Skin epidermis (tissue), 12 donors: Measurements from ENCODE around the gene SPECC1.

Source experiments
- H3K27ac ChIP-seq, 21 experiments: fragments of 200-600 bp; sonication (generic) in 11 of 21; one replicate each; pipeline ENCODE4 v1.5.0; 2020; ENCODE audit warnings: mild to moderate bottlenecking in 3 of 21, inconsistent platforms in 2 of 21, moderate library complexity in 2 of 21
- H3K4me3 ChIP-seq, 7 experiments: fragments of 200-600 bp; sonication (generic) in 2 of 7; one replicate each; pipeline ENCODE4 v1.5.0; 2020; ENCODE audit warnings: inconsistent platforms in 2 of 7, mild to moderate bottlenecking in 2 of 7, moderate library complexity in 1 of 7

SPECC1 gene

GRCh38 chr17:20118280-20118679, 109.1 kb downstream of the SPECC1 start:
- Histone ChIP-seq H3K27ac (no peak overlapping the region), H3K4me3 (no peak overlapping the region)

GRCh38 chr17:20120836-20121235, 111.7 kb downstream of the SPECC1 start:
- Histone ChIP-seq H3K4me3 (no peak overlapping the region), H3K27ac (no peak overlapping the region)

- no peak overlapping the region for H3K4me3 ChIP-seq
- H3K27ac ChIP-seq, result no peak overlapping the region
Measured at GRCh38 chr17:20121359-20122253, 112.4 kb downstream of the SPECC1 start.

DNA sequence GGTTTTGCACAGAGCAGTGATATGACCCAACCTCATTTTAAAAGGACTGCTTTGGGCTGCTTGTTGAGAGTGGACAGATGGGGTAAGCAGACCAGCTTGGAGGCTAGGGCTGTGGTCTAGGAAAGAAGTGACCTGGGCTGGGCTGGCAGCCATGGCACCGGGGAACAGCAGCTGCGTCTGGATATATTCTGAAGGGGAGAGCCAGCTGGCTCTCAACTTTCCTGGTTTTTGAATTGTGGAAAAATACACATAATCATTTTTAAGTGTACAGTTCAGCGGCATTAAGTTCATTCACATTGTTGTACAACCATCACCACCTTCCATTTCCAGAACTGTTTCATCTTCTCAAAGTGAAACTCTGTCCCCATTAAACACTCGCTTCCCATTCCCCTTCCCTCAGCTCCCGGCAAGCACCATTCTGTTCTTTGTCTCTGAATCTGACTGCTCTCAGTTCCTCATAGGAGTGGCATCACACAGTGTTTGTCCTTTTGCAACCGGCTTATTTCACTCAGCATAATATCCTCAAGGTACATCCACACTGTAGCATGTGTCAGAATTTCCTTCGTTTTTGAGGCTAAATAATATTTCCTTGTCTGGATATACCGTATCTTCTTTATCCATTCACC, 113.2 kb downstream of the SPECC1 start:
- no peak overlapping the region for H3K4me3 ChIP-seq
- no peak overlapping the region for H3K27ac ChIP-seq

DNA sequence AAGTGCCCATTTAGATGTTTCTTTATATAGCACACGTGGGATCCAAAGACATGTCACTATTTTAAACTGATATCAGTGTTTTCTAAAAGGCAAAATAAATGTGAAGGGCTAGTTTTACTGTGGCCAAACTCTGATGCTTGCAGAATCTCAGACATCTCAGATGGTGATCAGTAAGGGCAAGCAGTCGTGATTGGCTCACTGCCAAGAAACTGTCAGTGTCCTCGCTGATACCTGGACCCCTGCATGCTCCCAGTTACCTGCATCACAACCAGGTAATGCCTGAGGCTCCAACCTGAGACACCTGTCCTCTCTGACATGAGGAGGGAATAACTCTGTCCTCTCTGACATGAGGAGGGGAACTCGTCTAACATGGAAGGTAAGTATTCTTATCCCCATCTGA, 114.0 kb downstream of the SPECC1 start:
- Histone ChIP-seq H3K4me3 (no peak overlapping the region), H3K27ac (no peak overlapping the region)

- Histone ChIP-seq H3K27ac (no peak overlapping the region), H3K4me3 (no peak overlapping the region)
Measured at GRCh38 chr17:20125724-20126123, 116.6 kb downstream of the SPECC1 start.

DNA sequence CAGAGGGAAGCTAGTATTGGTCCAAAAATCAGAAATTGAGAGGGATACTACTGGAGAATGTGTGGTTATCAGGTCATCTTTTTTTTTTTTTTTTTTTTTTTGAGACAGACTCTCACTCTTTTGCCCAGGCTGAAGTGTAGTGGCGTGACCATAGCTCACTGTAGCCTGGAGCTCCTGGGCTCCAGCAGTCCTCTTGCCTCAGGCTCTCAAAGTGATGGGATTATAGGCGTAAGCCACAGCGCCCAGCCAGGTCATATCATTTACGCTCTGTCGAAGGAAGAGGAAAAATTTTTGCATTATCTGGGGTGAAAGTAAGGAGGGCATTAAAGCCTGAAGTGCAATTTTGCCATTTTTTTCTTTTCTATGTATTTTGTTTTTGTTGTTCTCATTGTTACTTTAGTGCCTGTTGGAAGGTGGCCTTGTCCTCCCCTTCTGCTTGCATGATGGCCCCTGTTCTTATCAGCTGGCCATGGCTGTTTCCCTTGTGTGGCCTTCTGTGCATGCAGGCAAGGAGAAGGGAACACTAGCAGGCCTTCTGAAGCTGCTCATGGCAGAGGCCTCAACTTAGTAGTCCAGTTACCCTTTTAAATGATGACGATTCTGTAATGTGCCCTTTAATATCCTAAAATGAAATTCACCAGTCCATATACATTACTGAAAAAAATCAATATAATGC, 118.3 kb downstream of the SPECC1 start:
- no peak overlapping the region for H3K4me3 ChIP-seq
- H3K27ac ChIP-seq, result no peak overlapping the region

GRCh38 chr17:20128036-20128667, 119.0 kb downstream of the SPECC1 start:
- H3K4me3 ChIP-seq, result no peak overlapping the region
- no peak overlapping the region for H3K27ac ChIP-seq

GRCh38 chr17:20133517-20133916, 124.4 kb downstream of the SPECC1 start:
- no peak overlapping the region for H3K27ac ChIP-seq

GRCh38 chr17:20141198-20141972, 132.2 kb downstream of the SPECC1 start:
- Histone ChIP-seq H3K27ac (no peak overlapping the region), H3K4me3 (no peak overlapping the region)

More at GRCh38 chr17:20133517-20133916, 124.4 kb downstream of the SPECC1 start:
- H3K4me3 ChIP-seq, result no peak overlapping the region

GRCh38 chr17:20142268-20142667, 133.1 kb downstream of the SPECC1 start:
- Histone ChIP-seq H3K27ac (no peak overlapping the region), H3K4me3 (no peak overlapping the region)

DNA sequence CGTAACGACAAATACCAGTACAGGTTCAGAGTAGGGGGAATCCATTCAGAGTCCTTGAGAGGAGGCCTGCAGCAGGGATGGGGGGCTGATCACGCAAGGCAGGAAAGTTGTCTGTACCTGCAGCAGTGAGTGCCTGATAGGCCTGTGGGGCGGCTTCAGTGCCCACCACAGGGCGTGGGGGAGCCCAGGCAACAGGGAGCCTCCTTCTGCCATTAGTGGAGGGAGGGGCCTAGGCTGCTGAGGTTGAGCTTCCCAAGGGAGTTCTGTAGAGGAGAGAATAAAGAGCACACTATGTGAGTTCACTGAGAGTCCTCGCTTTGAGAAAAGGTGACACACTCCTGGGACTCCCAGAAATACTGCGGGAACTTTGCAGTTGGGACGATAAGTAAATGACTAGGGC, 134.6 kb downstream of the SPECC1 start:
- Histone ChIP-seq H3K4me3 (no peak overlapping the region), H3K27ac (no peak overlapping the region)

GRCh38 chr17:20145567-20145966, 136.4 kb downstream of the SPECC1 start:
- H3K4me3 ChIP-seq, result no peak overlapping the region

DNA sequence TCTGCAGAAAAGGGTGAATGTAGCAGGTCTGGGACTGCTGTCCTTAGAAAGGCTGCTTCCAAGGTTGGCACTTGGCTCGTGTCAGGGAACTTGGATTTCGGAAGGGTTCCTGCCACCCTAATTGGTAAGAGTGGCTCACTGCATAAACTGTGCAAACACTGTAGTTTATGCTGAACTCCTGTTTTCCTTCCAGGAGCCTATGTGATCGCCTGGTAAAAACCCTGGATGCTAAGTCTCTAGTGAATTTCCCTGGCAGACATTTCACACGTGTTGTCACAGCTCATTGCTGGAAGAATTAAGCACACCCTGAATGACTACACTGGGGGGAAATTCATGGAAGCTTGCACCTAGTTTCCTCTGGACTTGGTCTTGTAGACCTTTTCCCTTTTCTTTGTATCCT, 140.1 kb downstream of the SPECC1 start:
- Histone ChIP-seq H3K27ac (no peak overlapping the region), H3K4me3 (no peak overlapping the region)

More at GRCh38 chr17:20145567-20145966, 136.4 kb downstream of the SPECC1 start:
- H3K27ac ChIP-seq, result no peak overlapping the region

DNA sequence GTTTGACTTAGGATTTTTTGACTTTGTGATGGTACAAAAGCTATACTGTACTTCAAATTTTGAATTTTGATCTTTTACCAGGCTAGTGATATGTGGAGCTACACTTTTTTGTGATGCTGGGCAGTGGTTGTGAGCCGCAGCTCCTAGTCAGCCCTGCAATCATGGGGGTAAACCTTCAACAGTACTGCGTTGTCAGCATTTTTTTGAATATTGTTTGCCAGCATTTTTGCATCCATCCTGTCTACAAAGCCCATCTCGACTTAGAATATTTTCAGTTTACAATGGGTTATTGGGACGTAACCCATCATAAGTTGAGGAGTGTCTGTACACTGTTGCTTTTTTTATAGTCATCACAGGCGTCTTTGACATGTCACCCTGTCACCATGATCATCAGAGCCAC, 142.0 kb downstream of the SPECC1 start:
- H3K27ac ChIP-seq, result no peak overlapping the region
- no peak overlapping the region for H3K4me3 ChIP-seq

DNA sequence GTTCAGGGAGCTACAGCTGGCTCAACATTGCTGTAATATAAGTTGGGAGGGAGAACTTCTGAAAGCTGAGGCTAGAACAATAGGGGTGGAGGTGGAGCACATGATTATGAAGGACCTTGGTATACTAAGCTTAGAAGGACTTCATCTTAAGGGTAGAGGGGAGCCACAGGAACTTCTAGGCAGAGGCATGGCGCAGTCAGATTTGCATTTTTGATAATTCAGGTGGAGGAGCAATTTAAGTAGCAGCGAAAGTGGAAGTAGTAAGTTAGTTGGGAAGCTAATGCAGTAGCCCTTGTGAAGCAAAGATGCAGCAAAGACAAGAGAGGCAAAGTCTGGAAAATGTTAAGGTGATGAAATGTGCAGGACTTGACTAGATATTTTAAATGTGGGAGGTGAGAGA, 144.1 kb downstream of the SPECC1 start:
- no peak overlapping the region for H3K4me3 ChIP-seq

GRCh38 chr17:20154286-20155000, 145.3 kb downstream of the SPECC1 start:
- Histone ChIP-seq H3K27ac (no peak overlapping the region), H3K4me3 (no peak overlapping the region)

More for the DNA sequence above, 144.1 kb downstream of the SPECC1 start:
- no peak overlapping the region for H3K27ac ChIP-seq

DNA sequence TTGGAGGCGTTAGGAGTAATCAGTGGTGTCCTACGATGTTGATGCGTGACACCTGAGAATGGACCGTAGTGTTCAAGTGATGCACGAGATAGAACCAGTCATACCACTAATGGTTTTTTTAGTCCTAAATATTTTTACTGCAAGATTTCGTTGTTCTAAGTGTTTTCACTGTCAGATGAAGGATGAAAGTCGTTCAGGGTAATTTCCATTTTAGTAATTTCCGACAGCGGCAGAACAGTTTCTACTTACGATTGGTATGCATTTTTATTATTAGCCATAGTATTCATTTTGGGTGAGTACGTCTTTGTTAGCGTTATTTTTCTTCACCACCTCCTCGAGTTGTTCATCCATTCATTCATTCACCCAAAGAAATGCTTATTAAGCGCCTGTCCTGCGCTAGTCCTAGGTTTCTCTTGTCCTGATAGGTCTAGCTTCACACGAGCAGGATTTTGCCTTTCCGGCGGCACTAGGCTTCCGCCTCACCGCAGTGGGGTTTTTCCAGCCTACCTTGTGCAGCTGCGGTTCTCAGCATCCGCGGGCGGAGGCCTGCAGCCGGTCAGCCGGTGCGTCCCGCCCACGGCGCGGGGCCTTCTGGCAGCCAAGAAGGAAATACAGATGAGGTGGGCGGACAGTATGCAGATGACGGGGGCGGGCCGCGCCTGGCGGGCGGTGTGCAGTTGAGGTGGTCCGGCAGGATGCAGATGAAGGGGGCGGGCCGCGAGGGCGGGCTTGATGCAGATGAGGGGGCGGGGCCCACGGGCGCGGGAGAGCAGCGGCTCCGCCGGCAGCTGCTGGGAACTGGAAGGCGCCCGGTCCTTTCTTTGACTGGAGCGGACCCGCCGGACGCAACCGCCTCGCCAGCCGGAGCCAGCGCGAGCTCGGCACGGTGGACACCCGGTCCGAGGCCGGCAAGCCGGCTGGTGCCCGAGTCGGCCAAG, 146.4 kb downstream of the SPECC1 start:
- H3K27ac ChIP-seq, result peak overlapping the region in 20 of 21 experiments; percentile 1 to 85 (median 42)
- H3K4me3 ChIP-seq, result peak overlapping the region; percentile 52 to 96 (median 64)
